DND-41 (cell line): Measurements from ENCODE around the gene GOLGA3.
"Not testable (repeated sequence)": the region's sequence is repeated elsewhere in the genome, so short reads cannot be mapped to it uniquely, and the experiment has no call there.

ENCODE experiments used
- CTCF ChIP-seq: IDR thresholded peaks from 2 replicates; pipeline ENCODE4 v1.5.1; 2012; ENCODE audit warnings: borderline replicate concordance, low read length, moderate library complexity, mild to moderate bottlenecking; ENCODE audit not compliant: poor library complexity, severe bottlenecking; ENCODE audit errors: extremely low read depth
- EZH2 ChIP-seq: IDR thresholded peaks from 3 replicates; pipeline ENCODE4 v1.6.1; 2012; ENCODE audit warnings: borderline replicate concordance, low read depth, mild to moderate bottlenecking, moderate library complexity, low read length, inconsistent platforms; ENCODE audit not compliant: severe bottlenecking

GRCh38 chr12:132809391-132809790, 19.3 kb downstream of the GOLGA3 start:
- TF ChIP-seq EZH2, result not testable (repeated sequence)
- TF ChIP-seq CTCF, result peak; percentile 50
